ENCODE results near the gene TBC1D9B. TPM values are rescaled to one million over a fixed set of nuclear protein-coding genes. Genes with fewer than 3 reads are reported as not detected.

TBC1D9B gene
- total RNA-seq, 1 donor from 2014 or later: 94.0 TPM

DNA sequence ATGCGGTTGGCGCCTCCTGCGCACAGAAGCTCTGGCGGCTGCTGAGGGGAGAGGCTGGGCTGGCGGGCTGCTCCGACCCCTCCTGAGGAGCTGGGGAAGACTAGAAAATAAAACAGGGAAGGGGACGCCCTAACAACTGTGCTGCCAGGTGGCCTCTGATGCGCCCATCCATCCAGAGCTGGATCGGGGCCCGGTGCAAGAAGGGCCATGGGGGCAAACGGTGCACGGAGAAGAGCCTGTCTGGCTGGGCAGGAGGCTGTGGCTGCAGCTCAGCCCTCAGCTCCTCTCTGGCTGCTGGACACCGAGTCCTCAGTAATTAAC is 28.0 kb downstream of the TBC1D9B start:
- no peak for DNase-seq
- ATAC-seq: no peak

GRCh38 chr5:179879003-179879689 is 28.6 kb downstream of the TBC1D9B start:
- intact Hi-C loops (cut with DNase I): no loop called here
- TF ChIP-seq, protein P1, sequence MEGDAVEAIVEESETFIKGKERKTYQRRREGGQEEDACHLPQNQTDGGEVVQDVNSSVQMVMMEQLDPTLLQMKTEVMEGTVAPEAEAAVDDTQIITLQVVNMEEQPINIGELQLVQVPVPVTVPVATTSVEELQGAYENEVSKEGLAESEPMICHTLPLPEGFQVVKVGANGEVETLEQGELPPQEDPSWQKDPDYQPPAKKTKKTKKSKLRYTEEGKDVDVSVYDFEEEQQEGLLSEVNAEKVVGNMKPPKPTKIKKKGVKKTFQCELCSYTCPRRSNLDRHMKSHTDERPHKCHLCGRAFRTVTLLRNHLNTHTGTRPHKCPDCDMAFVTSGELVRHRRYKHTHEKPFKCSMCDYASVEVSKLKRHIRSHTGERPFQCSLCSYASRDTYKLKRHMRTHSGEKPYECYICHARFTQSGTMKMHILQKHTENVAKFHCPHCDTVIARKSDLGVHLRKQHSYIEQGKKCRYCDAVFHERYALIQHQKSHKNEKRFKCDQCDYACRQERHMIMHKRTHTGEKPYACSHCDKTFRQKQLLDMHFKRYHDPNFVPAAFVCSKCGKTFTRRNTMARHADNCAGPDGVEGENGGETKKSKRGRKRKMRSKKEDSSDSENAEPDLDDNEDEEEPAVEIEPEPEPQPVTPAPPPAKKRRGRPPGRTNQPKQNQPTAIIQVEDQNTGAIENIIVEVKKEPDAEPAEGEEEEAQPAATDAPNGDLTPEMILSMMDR (IDR thresholded peaks at IDR 0.05): no peak
- Histone ChIP-seq H3K9me3 (peaks cover 18% of the 10 kb centered on the region), H3K4me1 (no peaks in the 10 kb centered on the region), H3K27ac (no peak overlapping the region), H3K27me3 (ENCODE audit: low read depth) (no peaks in the 10 kb centered on the region), H3K4me3 (no peak overlapping the region), H3K36me3 (peaks cover 76% of the 10 kb centered on the region)
- ATAC-seq (peak; percentile 28 to 32), DNase-seq (no peak)

More for the DNA sequence above, 28.0 kb downstream of the TBC1D9B start:
- TF ChIP-seq, protein P1 (IDR thresholded peaks at IDR 0.05): no peak
- Histone ChIP-seq H3K9me3 (peaks cover 18% of the 10 kb centered on the region), H3K4me1 (no peaks in the 10 kb centered on the region), H3K27ac (no peak overlapping the region), H3K4me3 (no peak overlapping the region), H3K36me3 (peaks cover 76% of the 10 kb centered on the region), H3K27me3 (ENCODE audit: low read depth) (no peaks in the 10 kb centered on the region)
- intact Hi-C loops (cut with DNase I): no loop called here

DNA sequence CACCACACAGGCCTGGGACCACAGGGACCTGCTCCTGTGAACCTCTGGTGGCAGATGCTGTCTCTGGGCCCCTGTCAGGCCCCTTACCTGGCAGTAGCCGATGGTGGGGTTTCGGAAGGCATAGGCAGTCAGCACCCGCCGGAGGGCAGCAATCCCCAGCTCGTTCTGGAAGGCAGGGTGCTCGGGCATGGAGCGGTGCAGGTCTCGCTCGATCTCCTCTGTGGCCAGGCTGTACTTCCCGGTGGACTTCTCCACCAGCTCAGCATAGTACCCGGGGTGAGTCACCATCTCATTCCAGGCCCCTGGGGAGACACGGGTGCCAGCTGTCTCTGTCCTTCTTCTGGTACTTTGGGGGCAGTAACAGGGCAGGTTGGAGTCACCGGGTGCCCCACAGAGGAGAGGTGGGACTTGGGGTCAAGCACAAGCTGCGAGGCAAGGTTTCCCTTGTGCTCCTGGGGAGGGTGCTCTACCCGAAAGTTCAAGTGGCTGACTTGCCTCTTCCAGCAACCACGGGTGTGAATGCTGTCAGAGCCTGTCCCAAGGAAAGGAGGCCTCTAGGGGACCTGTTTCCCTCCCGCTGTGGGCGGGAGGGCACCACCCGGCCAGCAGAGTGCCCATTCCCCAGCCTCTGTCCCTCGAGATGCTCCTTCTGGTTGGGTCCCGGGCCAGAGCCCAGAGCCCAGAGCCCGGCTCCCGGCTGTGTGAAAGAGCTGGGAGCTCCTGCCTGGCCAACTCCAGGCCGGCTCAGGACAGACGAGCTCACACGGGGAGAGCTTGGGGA is 29.3 kb downstream of the TBC1D9B start:
- ATAC-seq: no peak
- Histone ChIP-seq H3K36me3 (peaks cover 76% of the 10 kb centered on the region), H3K27me3 (ENCODE audit: low read depth) (no peaks in the 10 kb centered on the region), H3K4me1 (no peaks in the 10 kb centered on the region), H3K9me3 (peaks cover 12% of the 10 kb centered on the region), H3K27ac (no peak overlapping the region), H3K4me3 (no peak overlapping the region)
- TF ChIP-seq, protein P1 (IDR thresholded peaks at IDR 0.05): no peak
- DNase-seq: no peak
- intact Hi-C loops (cut with DNase I): no loop called here

DNA sequence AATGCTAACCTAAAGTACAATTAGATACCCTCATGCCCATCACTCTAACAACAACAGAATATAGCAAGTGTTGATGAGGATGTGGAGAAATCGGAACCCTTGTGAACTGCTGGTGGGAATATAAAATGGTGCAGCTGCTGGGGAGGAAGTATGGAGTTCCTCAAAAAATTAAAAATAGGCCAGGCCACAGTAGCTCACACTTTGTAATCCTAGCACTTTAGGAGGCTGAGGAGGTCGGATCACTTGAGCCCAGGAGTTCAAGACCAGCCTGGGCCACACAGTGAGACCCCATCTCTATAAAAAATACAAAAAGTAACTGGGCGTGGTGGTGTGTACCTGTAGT is 31.1 kb downstream of the TBC1D9B start:
- TF ChIP-seq, protein P1 (IDR thresholded peaks at IDR 0.05): no peak
- no peaks in the 10 kb centered on the region for H3K27me3 ChIP-seq (ENCODE audit: low read depth)
- no peaks in the 10 kb centered on the region for H3K9me3 ChIP-seq
- H3K27ac ChIP-seq: no peak overlapping the region
- no peaks in the 10 kb centered on the region for H3K4me1 ChIP-seq
- no peak for ATAC-seq
- intact Hi-C loops (cut with DNase I): no loop called here
- H3K36me3 ChIP-seq: peaks cover 85% of the 10 kb centered on the region
- no peak overlapping the region for H3K4me3 ChIP-seq
- no peak for DNase-seq

- Histone ChIP-seq H3K9me3 (no peaks in the 10 kb centered on the region), H3K27me3 (ENCODE audit: low read depth) (no peaks in the 10 kb centered on the region), H3K4me1 (no peaks in the 10 kb centered on the region), H3K27ac (no peak overlapping the region), H3K4me3 (no peak overlapping the region), H3K36me3 (peaks cover 85% of the 10 kb centered on the region)
- TF ChIP-seq, protein P1 (IDR thresholded peaks at IDR 0.05): no peak
- DNase-seq (no peak), ATAC-seq (no peak)
- intact Hi-C loops (cut with DNase I): no loop called here
Measured at GRCh38 chr5:179875741-179876609, 31.7 kb downstream of the TBC1D9B start.

Measured in lower lobe of right lung (tissue), 2 donors.